ENCODE data around the gene SLC25A41.

DNA sequence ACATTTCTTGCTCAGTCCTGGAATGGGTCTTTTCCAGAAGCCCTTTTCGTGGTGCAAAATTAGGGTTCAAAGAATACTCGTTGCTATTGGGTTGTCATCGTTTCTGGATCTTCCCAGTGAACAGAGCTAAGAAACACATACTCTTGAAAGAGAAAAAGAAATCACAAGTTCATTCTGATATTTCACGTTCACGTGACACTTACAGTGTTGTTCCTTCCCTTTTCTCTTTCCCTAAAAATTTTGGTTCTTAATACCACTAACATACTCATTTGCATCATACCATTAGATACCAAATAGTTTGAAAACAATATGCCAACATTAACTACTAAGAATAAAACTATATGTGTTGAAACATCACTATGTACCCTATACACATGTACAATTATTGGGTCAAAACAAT, 27.2 kb downstream of the SLC25A41 start:
- TF ChIP-seq, protein P1, sequence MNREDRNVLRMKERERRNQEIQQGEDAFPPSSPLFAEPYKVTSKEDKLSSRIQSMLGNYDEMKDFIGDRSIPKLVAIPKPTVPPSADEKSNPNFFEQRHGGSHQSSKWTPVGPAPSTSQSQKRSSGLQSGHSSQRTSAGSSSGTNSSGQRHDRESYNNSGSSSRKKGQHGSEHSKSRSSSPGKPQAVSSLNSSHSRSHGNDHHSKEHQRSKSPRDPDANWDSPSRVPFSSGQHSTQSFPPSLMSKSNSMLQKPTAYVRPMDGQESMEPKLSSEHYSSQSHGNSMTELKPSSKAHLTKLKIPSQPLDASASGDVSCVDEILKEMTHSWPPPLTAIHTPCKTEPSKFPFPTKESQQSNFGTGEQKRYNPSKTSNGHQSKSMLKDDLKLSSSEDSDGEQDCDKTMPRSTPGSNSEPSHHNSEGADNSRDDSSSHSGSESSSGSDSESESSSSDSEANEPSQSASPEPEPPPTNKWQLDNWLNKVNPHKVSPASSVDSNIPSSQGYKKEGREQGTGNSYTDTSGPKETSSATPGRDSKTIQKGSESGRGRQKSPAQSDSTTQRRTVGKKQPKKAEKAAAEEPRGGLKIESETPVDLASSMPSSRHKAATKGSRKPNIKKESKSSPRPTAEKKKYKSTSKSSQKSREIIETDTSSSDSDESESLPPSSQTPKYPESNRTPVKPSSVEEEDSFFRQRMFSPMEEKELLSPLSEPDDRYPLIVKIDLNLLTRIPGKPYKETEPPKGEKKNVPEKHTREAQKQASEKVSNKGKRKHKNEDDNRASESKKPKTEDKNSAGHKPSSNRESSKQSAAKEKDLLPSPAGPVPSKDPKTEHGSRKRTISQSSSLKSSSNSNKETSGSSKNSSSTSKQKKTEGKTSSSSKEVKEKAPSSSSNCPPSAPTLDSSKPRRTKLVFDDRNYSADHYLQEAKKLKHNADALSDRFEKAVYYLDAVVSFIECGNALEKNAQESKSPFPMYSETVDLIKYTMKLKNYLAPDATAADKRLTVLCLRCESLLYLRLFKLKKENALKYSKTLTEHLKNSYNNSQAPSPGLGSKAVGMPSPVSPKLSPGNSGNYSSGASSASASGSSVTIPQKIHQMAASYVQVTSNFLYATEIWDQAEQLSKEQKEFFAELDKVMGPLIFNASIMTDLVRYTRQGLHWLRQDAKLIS (CRISPR knock-in tag; IDR thresholded peaks at IDR 0.05): no peak
- TF ChIP-seq ESRRA (IDR thresholded peaks at IDR 0.05; ENCODE audit: borderline replicate concordance, low read depth): no peak
- TF ChIP-seq MED1 (CRISPR knock-in tag; IDR thresholded peaks at IDR 0.05; ENCODE audit: borderline replicate concordance): no peak
- TF ChIP-seq, protein P2, sequence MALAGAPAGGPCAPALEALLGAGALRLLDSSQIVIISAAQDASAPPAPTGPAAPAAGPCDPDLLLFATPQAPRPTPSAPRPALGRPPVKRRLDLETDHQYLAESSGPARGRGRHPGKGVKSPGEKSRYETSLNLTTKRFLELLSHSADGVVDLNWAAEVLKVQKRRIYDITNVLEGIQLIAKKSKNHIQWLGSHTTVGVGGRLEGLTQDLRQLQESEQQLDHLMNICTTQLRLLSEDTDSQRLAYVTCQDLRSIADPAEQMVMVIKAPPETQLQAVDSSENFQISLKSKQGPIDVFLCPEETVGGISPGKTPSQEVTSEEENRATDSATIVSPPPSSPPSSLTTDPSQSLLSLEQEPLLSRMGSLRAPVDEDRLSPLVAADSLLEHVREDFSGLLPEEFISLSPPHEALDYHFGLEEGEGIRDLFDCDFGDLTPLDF (CRISPR knock-in tag; IDR thresholded peaks at IDR 0.05): no peak
- TF ChIP-seq KLF6 (CRISPR knock-in tag; IDR thresholded peaks at IDR 0.05; ENCODE audit: borderline replicate concordance): no peak
- TF ChIP-seq CHD2 (IDR thresholded peaks at IDR 0.05; ENCODE audit: low read depth, low read length): no peak
- no peak for TF ChIP-seq FOXP1 (CRISPR knock-in tag; IDR thresholded peaks at IDR 0.05)
